Measurements from ENCODE around the gene NID1.
A peak's percentile ranks its signal among the peaks of the same experiment; 100 is the strongest.
"Not testable (repeated sequence)": the region's sequence is repeated elsewhere in the genome, so short reads cannot be mapped to it uniquely, and the experiment has no call there.

Gene NID1

GRCh38 chr1:236095705-236096520 is 31.0 kb upstream of the NID1 start:
- no peak for FAIRE-seq

DNA sequence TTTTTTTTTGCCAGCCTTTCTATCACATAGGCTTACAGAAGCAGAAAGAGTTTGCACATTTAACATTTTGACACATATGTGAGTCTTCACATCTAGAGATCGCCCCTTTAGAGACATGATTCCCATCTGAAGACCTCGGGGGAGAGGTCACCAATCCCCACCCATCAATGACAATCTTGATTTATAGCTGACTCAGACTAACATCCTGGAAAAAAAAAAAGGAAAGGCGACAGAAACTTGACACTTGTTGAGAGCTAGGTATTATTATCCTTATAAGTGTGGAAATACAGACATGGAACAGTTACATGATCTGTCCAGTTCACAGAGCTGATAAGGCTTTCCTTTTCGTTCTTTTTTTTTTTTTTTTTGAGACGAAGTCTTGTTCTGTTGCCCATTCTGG is 28.0 kb upstream of the NID1 start:
- FAIRE-seq (no peak), DNase-seq (ENCODE audit: low spot score) (no peak)

More at GRCh38 chr1:236095705-236096520, 31.0 kb upstream of the NID1 start:
- no peak for DNase-seq (ENCODE audit: low spot score)

- FAIRE-seq = no peak
Measured at GRCh38 chr1:236091933-236092318, 27.0 kb upstream of the NID1 start.

GRCh38 chr1:236090741-236091147 is 25.9 kb upstream of the NID1 start:
- FAIRE-seq = no peak
- DNase-seq (ENCODE audit: low spot score) = no peak

More at GRCh38 chr1:236091933-236092318, 27.0 kb upstream of the NID1 start:
- no peak for DNase-seq (ENCODE audit: low spot score)

- DNase-seq (ENCODE audit: low spot score) (no peak), FAIRE-seq (no peak)
Measured at GRCh38 chr1:236089046-236089773, 24.3 kb upstream of the NID1 start.

- DNase-seq (ENCODE audit: low spot score) = no peak
- no peak for FAIRE-seq
Measured at GRCh38 chr1:236086537-236086936, 21.6 kb upstream of the NID1 start.

DNA sequence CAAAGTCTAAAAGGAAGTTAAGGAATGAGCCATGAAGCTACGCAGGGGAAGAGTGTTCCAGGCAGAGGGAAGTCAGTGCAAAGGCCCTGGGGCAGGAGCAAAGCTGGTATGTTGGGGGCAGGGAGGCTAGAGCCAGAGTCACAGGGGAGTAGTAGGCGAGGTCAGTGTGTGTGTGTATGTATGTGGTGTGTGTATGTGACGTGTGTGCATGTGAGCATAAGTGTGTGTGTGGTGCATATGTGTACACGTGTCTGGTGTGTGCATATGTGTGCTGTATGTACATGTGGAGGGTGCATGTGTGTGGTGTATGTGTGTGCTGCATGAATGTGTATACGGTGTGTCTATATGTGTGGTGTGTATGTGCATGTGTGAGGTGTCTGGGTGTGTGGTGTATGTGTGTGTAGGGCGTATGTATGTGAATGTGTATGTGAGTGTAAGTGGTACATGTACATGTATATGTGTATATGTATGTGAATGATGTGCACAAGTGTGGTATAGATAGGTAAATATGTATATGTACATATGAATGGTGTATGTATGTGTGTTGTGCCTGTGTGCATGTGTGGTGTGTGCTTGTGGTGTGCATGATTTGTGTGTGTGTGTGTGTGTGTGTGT is 20.8 kb upstream of the NID1 start:
- DNase-seq (ENCODE audit: low spot score) (no peak), FAIRE-seq (peak; percentile 94)

- DNase-seq (ENCODE audit: low spot score) (no peak), FAIRE-seq (no peak)
Measured at GRCh38 chr1:236084386-236084730, 19.5 kb upstream of the NID1 start.

- DNase-seq (ENCODE audit: low spot score) = no peak
Measured at GRCh38 chr1:236083650-236084385, 18.9 kb upstream of the NID1 start.

DNA sequence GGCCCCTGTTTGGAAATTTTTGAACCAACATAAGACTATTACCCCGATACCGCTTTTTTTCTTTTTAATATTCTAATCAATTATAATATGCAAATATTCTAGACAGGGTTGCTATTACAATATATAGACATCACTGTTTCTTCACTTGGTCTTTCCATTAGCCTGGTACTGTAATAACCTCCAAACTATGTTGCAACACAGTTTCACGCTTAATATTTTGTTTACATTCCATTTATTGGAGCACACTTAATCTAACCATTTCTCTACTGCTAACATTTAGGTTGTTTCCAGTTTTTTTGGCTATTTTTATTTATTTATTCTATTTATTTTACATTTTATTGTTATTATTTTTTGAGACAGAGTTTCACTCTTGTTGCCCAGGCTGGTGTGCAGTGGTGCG is 17.6 kb upstream of the NID1 start:
- DNase-seq (ENCODE audit: low spot score) = no peak

More at GRCh38 chr1:236083650-236084385, 18.9 kb upstream of the NID1 start:
- no peak for FAIRE-seq

GRCh38 chr1:236081546-236082227 is 16.8 kb upstream of the NID1 start:
- no peak for DNase-seq (ENCODE audit: low spot score)
- FAIRE-seq = no peak

More for the DNA sequence above, 17.6 kb upstream of the NID1 start:
- no peak for FAIRE-seq

DNA sequence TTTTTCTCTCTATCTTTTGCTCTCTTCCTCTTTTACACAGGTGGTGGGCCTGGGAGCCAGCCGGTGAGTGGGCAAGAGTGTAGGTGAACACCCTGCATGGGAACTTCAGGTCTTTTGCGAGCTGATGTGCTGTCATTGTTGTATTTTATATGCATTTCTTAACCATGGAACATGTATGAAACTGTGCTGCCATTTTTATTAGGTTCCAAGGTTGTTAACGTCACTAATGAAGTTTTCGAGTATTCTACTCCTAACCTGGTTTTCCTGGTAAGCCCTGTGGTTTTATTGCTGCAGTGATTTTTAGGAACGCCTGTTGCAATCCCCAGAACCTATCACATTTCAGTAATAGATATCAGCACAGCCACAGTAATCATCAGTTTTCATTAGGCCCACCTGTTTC is 14.8 kb upstream of the NID1 start:
- FAIRE-seq (no peak), DNase-seq (ENCODE audit: low spot score) (no peak)

- FAIRE-seq = no peak
- DNase-seq (ENCODE audit: low spot score) = no peak
Measured at GRCh38 chr1:236078993-236079392, 14.1 kb upstream of the NID1 start.

GRCh38 chr1:236078077-236078476 is 13.2 kb upstream of the NID1 start:
- FAIRE-seq; DNase-seq (ENCODE audit: low spot score): not testable (repeated sequence)

DNA sequence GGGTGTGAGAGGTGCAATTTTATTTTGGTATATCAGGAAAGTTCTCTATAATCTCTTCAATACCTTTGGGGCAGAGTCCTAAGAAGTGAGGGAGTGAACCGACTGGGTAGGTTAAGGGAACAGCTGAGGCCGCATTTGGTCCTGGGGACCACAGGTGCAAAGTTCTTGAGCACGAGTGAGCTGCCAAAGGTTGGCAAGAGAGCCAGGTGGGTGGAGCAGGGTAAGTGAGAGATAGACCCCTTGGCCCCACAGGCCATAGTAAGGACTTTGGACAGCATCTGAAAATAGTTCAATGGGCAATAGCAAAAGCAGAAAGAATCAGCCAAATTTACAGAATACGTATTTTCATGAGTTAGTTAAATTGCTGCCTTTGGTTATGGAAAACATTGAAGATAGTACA is 11.0 kb upstream of the NID1 start:
- DNase-seq (ENCODE audit: low spot score) (no peak), FAIRE-seq (no peak)

DNA sequence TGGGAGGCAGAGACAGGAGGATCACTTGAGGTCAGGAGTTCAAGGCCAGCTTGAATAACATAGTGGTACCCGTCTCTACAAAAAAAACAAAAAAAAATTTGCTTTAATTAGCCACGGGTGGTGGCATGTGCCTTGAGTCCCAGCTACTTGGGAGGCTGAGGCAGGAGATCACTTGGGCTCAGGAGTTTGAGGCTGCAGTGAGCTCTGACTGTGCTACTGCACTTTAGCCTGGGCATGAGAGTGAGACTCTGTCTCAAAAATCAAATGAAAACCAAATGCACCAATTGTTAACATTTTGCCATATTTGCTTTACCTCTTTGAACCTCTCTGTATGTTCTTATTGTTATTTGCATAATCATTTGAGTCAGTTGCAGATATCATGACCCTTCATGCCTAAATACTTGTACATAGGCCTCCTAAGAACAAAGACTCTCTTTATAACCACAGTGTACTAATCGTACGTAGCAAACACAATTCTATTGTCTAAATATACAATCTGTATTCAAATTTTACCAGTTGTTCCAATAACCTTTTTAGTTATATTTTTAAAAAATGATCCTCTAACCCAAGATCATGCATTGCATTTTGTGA is 8.5 kb upstream of the NID1 start:
- FAIRE-seq (no peak), DNase-seq (ENCODE audit: low spot score) (no peak)

- FAIRE-seq (no peak), DNase-seq (ENCODE audit: low spot score) (no peak)
Measured at GRCh38 chr1:236072001-236072400, 7.1 kb upstream of the NID1 start.

GRCh38 chr1:236070753-236071152 is 5.9 kb upstream of the NID1 start:
- DNase-seq (ENCODE audit: low spot score) = no peak
- FAIRE-seq = no peak

GRCh38 chr1:236069796-236070195 is 4.9 kb upstream of the NID1 start:
- FAIRE-seq = no peak

GRCh38 chr1:236067854-236068454 is 3.1 kb upstream of the NID1 start:
- FAIRE-seq = no peak
- peak; percentile 33 for DNase-seq (ENCODE audit: low spot score)

More at GRCh38 chr1:236069796-236070195, 4.9 kb upstream of the NID1 start:
- no peak for DNase-seq (ENCODE audit: low spot score)
